ENCODE results near the gene SERPINE1. TPM values are rescaled to one million over a fixed set of nuclear protein-coding genes. Genes with fewer than 3 reads are reported as not detected.

Gene SERPINE1
- total and polyA plus RNA-seq, 2 of the 13 experiments (the other 11 are each of a cell fraction or from before 2014, with no cell fraction given) = 21.2 to 1,576 TPM

- TF ChIP-seq ZNF749 (CRISPR knock-in tag; IDR thresholded peaks at IDR 0.05; ENCODE audit: borderline replicate concordance) (no peak; the same call in 1 of the 2 replicates), ZNF570 (CRISPR knock-in tag; IDR thresholded peaks at IDR 0.05; ENCODE audit: borderline replicate concordance) (no peak), ZNF512B (CRISPR knock-in tag; IDR thresholded peaks at IDR 0.05; ENCODE audit: borderline replicate concordance) (no peak), TEF (CRISPR knock-in tag; IDR thresholded peaks at IDR 0.05) (no peak), GLMP (CRISPR knock-in tag; IDR thresholded peaks at IDR 0.05; ENCODE audit: borderline replicate concordance) (no peak), ZNF17 (CRISPR knock-in tag; IDR thresholded peaks at IDR 0.05) (no peak), FOXK1 (CRISPR knock-in tag; IDR thresholded peaks at IDR 0.05; ENCODE audit: borderline replicate concordance, low read depth) (peak; percentile 26; the same call in 1 of the 2 replicates), ZNF331 (CRISPR knock-in tag; IDR thresholded peaks at IDR 0.05) (peak; percentile 64; the same call in 1 of the 2 replicates), KAT8 (CRISPR knock-in tag; IDR thresholded peaks at IDR 0.05) (peak; percentile 72), DZIP1 (CRISPR knock-in tag; IDR thresholded peaks at IDR 0.05) (no peak), SOX13 (IDR thresholded peaks at IDR 0.05) (peak; percentile 9; the same call in 1 of the 2 replicates), SOX13 (CRISPR knock-in tag; conservative IDR thresholded peaks at IDR 0.05 in 1 of 2, IDR thresholded peaks at IDR 0.05 in 1 of 2) (peak in 1 of 2 experiments; percentile 27; a peak in 1 of 4 replicates)
- TF ChIP-seq, protein P1, sequence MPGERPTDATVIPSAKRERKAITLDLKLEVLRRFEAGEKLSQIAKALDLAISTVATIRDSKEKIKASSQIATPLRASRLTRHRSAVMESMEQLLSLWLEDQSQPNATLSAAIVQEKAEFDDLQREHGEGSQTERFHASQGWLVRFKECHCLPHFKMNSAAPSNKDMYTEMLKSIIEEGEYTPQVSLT (CRISPR knock-in tag; IDR thresholded peaks at IDR 0.05; ENCODE audit: borderline replicate concordance, low read depth) = no peak
- TF ChIP-seq, protein P2, sequence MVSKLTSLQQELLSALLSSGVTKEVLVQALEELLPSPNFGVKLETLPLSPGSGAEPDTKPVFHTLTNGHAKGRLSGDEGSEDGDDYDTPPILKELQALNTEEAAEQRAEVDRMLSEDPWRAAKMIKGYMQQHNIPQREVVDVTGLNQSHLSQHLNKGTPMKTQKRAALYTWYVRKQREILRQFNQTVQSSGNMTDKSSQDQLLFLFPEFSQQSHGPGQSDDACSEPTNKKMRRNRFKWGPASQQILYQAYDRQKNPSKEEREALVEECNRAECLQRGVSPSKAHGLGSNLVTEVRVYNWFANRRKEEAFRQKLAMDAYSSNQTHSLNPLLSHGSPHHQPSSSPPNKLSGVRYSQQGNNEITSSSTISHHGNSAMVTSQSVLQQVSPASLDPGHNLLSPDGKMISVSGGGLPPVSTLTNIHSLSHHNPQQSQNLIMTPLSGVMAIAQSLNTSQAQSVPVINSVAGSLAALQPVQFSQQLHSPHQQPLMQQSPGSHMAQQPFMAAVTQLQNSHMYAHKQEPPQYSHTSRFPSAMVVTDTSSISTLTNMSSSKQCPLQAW (CRISPR knock-in tag; IDR thresholded peaks at IDR 0.05) = no peak; the same call in 1 of the 2 replicates
- TF ChIP-seq, protein P3, sequence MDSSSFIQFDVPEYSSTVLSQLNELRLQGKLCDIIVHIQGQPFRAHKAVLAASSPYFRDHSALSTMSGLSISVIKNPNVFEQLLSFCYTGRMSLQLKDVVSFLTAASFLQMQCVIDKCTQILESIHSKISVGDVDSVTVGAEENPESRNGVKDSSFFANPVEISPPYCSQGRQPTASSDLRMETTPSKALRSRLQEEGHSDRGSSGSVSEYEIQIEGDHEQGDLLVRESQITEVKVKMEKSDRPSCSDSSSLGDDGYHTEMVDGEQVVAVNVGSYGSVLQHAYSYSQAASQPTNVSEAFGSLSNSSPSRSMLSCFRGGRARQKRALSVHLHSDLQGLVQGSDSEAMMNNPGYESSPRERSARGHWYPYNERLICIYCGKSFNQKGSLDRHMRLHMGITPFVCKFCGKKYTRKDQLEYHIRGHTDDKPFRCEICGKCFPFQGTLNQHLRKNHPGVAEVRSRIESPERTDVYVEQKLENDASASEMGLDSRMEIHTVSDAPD (CRISPR knock-in tag; IDR thresholded peaks at IDR 0.05) = no peak
Measured at GRCh38 chr7:101085162-101085964, 41.5 kb upstream of the SERPINE1 start, which contains the start of gene TRIM56 (continued).

Data from HepG2 (cell line).